NOMO-1 treated with dmso at 0.1 percent for 144 hours (cell line): ENCODE measurements around the gene PPP2CA.
A peak's percentile ranks its signal among the peaks of the same experiment; 100 is the strongest.

ENCODE experiments used
- DNase-seq: peaks from one replicate; lab custom pipeline; 2025; ENCODE audit not compliant: unreplicated experiment; lab: John Stamatoyannopoulos, UW

Gene PPP2CA

DNA sequence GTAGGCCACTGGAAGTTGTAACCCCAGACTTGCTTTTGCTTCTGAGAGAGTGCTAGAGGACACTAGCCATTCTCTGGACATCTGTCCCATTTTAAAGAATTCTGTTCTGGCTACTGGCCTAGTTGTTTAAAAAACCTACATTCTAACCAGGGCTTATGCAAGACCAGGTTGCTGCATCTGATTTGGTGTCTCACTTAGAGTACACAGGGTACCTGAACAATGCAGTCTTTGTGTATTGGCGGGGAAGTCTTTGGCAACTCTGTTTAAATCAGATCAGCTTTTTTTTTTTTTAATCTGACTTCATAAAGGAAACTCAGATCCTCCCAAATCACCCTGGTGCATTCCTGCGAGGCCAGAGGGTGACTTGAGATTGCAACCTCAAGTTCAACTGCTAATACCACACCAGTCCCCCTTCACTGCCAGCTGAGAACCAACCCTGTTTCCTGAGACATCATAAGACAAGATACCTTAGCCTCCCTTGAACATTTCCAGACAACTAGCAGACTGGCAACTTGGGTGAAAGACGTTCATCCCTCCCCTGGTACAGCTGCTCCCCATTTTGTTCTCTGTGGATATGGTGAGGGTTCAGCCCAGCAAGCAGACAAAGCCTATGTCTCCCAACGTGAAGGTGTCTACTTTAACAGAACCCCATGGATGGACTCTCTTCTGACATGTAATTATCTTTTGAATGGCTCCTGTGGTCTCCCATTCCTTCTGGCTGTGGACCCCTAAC lies 76.1 kb downstream of the PPP2CA start:
- no peak for DNase-seq

DNA sequence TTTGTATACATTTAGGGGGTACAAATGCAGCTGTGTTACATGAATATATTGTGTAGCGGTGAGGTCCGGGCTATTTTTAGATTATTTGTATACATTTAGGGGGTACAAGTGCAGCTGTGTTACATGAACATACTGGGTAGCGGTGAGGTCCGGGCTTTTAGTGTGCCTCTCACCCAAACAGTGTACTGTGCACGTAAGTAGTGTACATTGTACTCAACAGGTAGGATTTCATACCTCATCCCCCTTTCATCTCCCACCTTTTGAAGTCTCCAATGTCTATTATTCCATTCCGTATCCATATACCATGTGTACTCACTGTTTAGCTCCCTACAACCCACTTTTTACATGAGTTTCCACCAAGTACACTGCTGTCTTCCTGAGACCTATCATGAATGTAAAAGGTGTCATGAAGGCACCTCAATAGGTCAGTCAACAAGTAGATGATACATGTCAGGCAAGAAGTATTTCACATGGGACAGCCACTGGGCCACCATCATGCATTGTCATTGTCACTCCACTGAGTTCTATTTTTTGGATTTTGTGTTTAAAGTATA lies 76.8 kb downstream of the PPP2CA start:
- DNase-seq, result no peak

DNA sequence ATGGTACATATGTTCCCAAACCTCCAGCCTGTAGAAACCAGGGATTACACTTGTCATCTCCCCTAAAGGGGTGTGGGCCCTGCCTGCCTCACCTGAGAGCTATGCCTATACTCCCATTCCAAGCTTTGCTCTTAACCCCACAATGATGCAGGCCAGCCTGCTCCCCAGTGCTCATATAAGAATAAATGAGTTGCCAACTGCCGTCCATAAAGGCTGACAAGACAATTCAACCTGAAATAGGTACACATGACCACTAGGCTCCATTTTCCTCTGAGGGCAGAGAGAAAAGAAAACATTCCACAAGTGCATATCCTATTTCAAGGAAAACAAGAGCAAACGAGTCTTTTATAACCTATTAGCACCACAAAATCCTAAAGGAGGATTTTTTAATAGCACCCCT lies 77.6 kb downstream of the PPP2CA start:
- no peak for DNase-seq

- no peak for DNase-seq
These were observed 79.0 kb downstream of the PPP2CA start for GRCh38 chr5:134146651-134147518.

DNA sequence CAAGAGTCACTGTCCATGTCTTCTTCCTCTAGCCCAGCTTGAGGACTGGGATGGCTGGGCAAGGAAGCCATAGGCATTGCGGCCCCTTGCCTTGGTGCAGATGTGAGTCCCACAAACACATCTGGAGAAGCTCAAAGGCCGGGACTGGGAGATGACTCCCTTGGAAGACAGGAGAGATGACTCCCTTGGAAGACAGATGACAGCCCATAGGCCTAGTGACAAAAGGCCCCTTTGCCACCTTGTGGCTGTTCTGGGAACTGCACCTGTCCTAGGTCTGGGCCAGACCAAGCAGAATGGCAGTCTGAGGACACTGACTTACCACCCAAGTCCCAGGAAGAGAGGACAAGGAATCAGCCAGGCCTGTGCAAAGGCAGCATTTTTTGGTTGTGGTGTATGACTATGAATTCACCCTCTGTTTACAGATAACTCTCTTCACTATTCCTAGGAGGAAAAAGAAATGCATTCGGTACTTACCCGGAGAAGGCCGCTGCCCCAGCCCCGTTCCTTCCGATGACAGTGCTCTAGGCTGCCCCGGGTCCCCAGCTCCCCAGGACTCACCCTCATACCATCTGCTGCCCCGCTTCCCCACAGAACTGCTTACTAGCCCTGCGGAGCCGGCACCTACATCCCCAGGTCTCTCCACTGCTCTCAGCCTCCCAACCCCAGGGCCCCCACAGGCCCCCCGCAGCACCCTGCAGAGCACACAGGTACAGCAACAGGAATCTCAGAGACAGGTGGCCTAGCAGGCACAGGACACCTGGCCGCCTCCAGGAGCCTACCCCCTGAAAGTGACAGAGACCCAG lies 79.9 kb downstream of the PPP2CA start:
- DNase-seq, result peak; percentile 53

DNA sequence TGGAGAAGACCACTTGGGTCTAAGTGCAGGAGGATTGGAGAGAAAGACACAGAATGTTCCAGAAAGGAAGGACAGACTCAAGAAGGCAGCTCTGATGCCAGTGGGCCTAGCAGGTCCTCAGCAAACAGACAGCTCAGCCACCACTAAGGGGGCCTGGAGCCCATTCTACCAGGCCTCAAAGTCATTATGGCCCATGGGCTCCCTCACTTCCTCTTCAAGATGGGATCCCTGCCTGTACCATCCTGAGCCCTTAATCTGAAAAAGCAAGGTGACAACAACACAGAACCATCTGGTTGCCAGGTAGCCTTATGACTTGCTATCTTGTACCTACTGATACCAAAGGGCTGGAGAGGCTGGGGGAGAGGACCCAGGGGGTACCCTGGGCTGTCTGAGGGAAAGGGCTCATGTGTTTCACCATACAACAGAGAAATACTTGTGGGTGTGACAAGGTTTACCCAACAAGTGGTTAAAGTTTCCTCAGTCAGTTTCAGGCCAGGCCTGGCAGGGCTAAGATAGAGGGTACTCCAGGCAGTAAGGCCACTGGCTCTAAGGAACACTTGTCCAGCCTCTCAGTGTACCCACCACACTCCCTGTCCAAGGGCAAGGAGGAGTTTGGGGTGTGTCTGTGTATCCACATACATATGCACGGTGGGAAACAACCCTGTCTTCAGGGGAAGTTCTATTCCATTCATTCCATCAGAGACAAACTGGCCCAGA lies 80.7 kb downstream of the PPP2CA start:
- no peak for DNase-seq
